SK-N-MC (cell line): ENCODE data around the gene RARRES1.

ENCODE experiments used
- EZH2 ChIP-seq: fragments of 200-600 bp; sonication (generic); IDR thresholded peaks from one replicate; pipeline ENCODE4 v1.6.1; 2017; ENCODE audit warnings: antibody characterized with exemption
- POLR2AphosphoS5 ChIP-seq: IDR thresholded peaks from 2 replicates; pipeline ENCODE4 v1.6.1; 2012; ENCODE audit warnings: mild to moderate bottlenecking, low read depth, low read length, borderline replicate concordance

DNA sequence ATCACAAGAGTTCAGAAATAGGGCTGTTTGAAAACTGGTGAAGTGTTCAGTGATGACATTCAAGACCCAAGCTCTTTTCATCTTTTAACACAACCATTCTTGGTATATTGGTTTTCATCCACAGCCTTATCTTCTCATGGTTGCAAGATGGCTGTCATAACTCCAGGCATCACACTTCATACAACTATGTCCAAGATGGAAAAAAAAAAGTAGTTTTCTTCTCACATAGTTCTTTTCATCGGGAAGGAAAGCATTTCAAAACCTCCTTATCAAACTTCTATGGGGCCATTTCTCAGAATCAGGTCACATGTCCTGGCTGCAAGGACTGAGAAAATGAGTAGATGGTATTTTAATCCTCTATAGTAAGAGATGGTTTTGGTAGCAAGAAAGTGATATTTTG is 48.5 kb upstream of the RARRES1 start:
- no peak for TF ChIP-seq POLR2AphosphoS5
- no peak for TF ChIP-seq EZH2
